ENCODE data around the gene ZNF260. TPM values are rescaled to one million over a fixed set of nuclear protein-coding genes. Genes with fewer than 3 reads are reported as not detected.

The ZNF260 gene
- total RNA-seq, 1 donor from 2014 or later = 2.1 TPM

DNA sequence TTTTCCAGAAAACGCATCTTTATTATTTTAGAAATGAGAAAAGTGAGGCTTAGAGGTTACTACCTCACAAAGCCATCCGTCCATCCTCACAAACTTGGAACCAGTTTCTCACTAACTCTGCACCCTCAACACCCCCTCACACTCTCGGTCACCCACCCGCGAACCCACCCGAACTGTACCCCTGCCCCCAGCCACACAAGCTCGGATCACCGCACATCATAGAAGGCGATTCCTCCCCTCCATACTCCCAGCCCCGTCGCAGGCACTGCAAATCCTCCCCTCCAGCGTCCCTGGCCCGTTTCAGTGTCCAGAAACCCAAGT, 238 bp downstream of the ZNF260 start:
- H3K27ac ChIP-seq = peak overlapping the region; percentile 89 to 92
- H3K4me1 ChIP-seq = peaks cover 0 to 4% of the 10 kb centered on the region in 2 donors
- intact Hi-C loops (cut with DNase I) = loop anchor here (1.0 to 10.0 kb wide), 10 partner anchors 39 to 1066 kb away; partner anchors contain the start of genes ZFP14, ZFP82, ZNF345 and ZNF461
- TF ChIP-seq CTCF (IDR thresholded peaks at IDR 0.05) = no peak
- H3K36me3 ChIP-seq = peaks cover 19 to 46% of the 10 kb centered on the region in 2 donors
- no peaks in the 10 kb centered on the region for H3K27me3 ChIP-seq
- no peak for DNase-seq (ENCODE audit: low spot score in 2 of 2)
- peak overlapping the region; percentile 73 to 92 for H3K4me3 ChIP-seq
- peaks cover 7 to 63% of the 10 kb centered on the region in 2 donors for H3K9me3 ChIP-seq

DNA sequence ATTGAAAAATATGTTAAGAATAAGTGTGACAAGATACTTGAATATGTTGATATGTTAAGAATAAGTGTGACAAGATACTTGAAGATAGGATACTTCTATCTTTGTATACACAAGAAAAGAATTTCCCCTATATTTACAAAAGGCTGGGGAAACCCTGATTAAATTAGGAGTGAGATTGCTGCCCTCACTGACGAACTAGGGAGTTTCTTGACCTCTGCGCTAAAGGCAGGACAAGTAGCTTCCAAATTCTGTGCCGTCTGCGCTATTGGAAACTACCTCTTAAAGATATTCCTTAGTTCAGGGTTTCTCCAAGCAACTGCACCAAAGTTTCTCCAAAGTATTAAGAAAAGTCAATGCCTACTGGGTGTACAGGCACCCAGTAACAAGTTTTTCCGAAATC, 730 bp downstream of the ZNF260 start:
- Histone ChIP-seq H3K4me3 (peak overlapping the region; percentile 73 to 92), H3K27me3 (no peaks in the 10 kb centered on the region), H3K36me3 (peaks cover 24 to 47% of the 10 kb centered on the region in 2 donors), H3K27ac (peak overlapping the region in 1 of 2 donors; percentile 92), H3K9me3 (peaks cover 12 to 63% of the 10 kb centered on the region in 2 donors), H3K4me1 (peaks cover 0 to 4% of the 10 kb centered on the region in 2 donors)
- DNase-seq (ENCODE audit: low spot score in 2 of 2) = no peak
- no peak for TF ChIP-seq CTCF (IDR thresholded peaks at IDR 0.05)
- intact Hi-C loops (cut with DNase I) = loop anchor here (5.0 to 10.0 kb wide), 3 partner anchors 110 to 647 kb away; partner anchors contain the start of genes ZFP82, ZNF461 and ZNF585A

- Histone ChIP-seq H3K27me3 (no peaks in the 10 kb centered on the region), H3K4me3 (no peak overlapping the region), H3K27ac (no peak overlapping the region), H3K9me3 (peaks cover 20 to 63% of the 10 kb centered on the region in 2 donors), H3K36me3 (peaks cover 32 to 48% of the 10 kb centered on the region in 2 donors), H3K4me1 (peaks cover 0 to 4% of the 10 kb centered on the region in 2 donors)
- no peak for DNase-seq (ENCODE audit: low spot score in 2 of 2)
- intact Hi-C loops (cut with DNase I) = loop anchor here (5.0 to 10.0 kb wide), 3 partner anchors 109 to 648 kb away; partner anchors contain the start of genes ZFP82, ZNF461 and ZNF585A
- TF ChIP-seq CTCF (IDR thresholded peaks at IDR 0.05) = no peak
Observed at GRCh38 chr19:36526581-36526980, 1.5 kb downstream of the ZNF260 start.

DNA sequence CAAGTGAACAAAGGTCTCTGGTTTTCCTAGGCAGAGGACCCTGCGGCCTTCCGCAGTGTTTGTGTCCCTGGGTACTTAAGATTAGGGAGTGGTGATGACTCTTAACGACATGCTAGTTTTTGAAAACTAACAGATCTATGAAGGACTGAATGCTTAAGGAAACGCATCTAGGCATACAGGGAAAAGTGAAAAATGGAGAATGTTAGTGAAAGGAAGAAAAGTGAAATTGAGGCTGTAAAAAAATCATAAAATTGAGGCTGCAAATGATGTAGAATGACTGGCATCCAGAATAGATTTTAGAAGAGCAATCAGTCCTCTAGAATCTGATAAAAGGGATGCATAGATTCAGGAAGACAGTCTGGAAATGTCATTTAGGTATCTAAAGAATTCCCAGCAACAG, 3.5 kb downstream of the ZNF260 start:
- Histone ChIP-seq H3K9me3 (peaks cover 39 to 70% of the 10 kb centered on the region in 2 donors), H3K36me3 (peaks cover 44 to 68% of the 10 kb centered on the region in 2 donors)
- intact Hi-C loops (cut with DNase I) = loop anchor here (5.0 to 10.0 kb wide), 3 partner anchors 107 to 650 kb away; partner anchors contain the start of genes ZFP82, ZNF461 and ZNF585A

GRCh38 chr19:36514012-36514612, 14.0 kb downstream of the ZNF260 start:
- no peaks in the 10 kb centered on the region for H3K4me1 ChIP-seq
- H3K36me3 ChIP-seq = peaks cover 56 to 77% of the 10 kb centered on the region in 2 donors
- DNase-seq (ENCODE audit: low spot score in 2 of 2) = no peak
- H3K27ac ChIP-seq = no peak overlapping the region
- intact Hi-C loops (cut with DNase I) = no loop called here
- peaks cover 98 to 100% of the 10 kb centered on the region in 2 donors for H3K9me3 ChIP-seq
- no peak for TF ChIP-seq CTCF (IDR thresholded peaks at IDR 0.05)
- H3K27me3 ChIP-seq = no peaks in the 10 kb centered on the region
- H3K4me3 ChIP-seq = no peak overlapping the region

More for the DNA sequence above, 3.5 kb downstream of the ZNF260 start:
- Histone ChIP-seq H3K27ac (no peak overlapping the region), H3K27me3 (no peaks in the 10 kb centered on the region), H3K4me3 (no peak overlapping the region), H3K4me1 (peaks cover 0 to 4% of the 10 kb centered on the region in 2 donors)
- no peak for TF ChIP-seq CTCF (IDR thresholded peaks at IDR 0.05)
- no peak for DNase-seq (ENCODE audit: low spot score in 2 of 2)

All from ascending aorta (tissue), 2 donors.